H1 (cell line): ENCODE measurements around the gene KRTAP10-2. TPM values are rescaled to one million over a fixed set of nuclear protein-coding genes. Genes with fewer than 3 reads are reported as not detected.

ENCODE experiments used
- CTCF ChIA-PET: fragments of 300-600 bp; sonication (Branson Sonifier 250); formaldehyde crosslinking; loops from one replicate; lab custom pipeline; 2021; ENCODE audit not compliant: partially characterized antibody; lab: Charles Lee
- POLR2A ChIA-PET: fragments of 300-600 bp; sonication (Branson Sonifier 250); formaldehyde crosslinking; loops from one replicate; lab custom pipeline; 2021; ENCODE audit warnings: inconsistent platforms; ENCODE audit not compliant: partially characterized antibody; lab: Charles Lee
- DNase-seq, 2 experiments: peaks; one replicate each; pipeline versions ENCODE4 v3.0.0 to v3.0.0-alpha.2; 2010 to 2022; ENCODE audit warnings: low spot score in 2 of 2, low read depth in 1 of 2, mixed read lengths in 1 of 2
- FAIRE-seq: peaks from 2 replicates; lab custom pipeline; 2011; peaks lifted over from hg19 to GRCh38; lab: Jason Lieb, UNC
- H2AFZ ChIP-seq: 2 replicates; pipeline ENCODE4 v1.8.1; 2012; ENCODE audit warnings: low read length, inconsistent platforms
- H2AK5ac ChIP-seq: 2 replicates; pipeline ENCODE4 v1.6.1; 2013; ENCODE audit warnings: low read depth, low read length
- H2BK120ac ChIP-seq: replicated peaks from 2 replicates; pipeline ENCODE3; 2013; ENCODE audit warnings: low read depth, low read length, inconsistent platforms
- H2BK12ac ChIP-seq: 2 replicates; pipeline ENCODE4 v1.6.1; 2013; ENCODE audit warnings: low read depth, low read length
- H2BK15ac ChIP-seq: 2 replicates; pipeline ENCODE4 v1.6.1; 2013; ENCODE audit warnings: low read length
- H2BK20ac ChIP-seq: 2 replicates; pipeline ENCODE4 v1.6.1; 2013; ENCODE audit warnings: low read length
- H2BK5ac ChIP-seq: 2 replicates; pipeline ENCODE4 v1.6.1; 2013; ENCODE audit warnings: low read depth, low read length
- H3K14ac ChIP-seq: 2 replicates; pipeline ENCODE4 v1.6.1; 2013; ENCODE audit warnings: inconsistent platforms; ENCODE audit not compliant: insufficient read length
- H3K18ac ChIP-seq: 2 replicates; pipeline ENCODE4 v1.6.1; 2013; ENCODE audit warnings: low read length; ENCODE audit errors: extremely low read depth
- H3K23ac ChIP-seq: 2 replicates; pipeline ENCODE4 v1.6.1; 2013; ENCODE audit warnings: inconsistent platforms; ENCODE audit not compliant: insufficient read length
- H3K23me2 ChIP-seq: 2 replicates; pipeline ENCODE4 v1.6.1; 2013; ENCODE audit warnings: low read depth, low read length
- H3K27ac ChIP-seq: 2 replicates; pipeline ENCODE4 v1.6.1; 2011; ENCODE audit warnings: low read depth, low read length, inconsistent platforms
- H3K27me3 ChIP-seq, 4 experiments: replicated peaks in 1 of 4; 1 replicate in 1 of 4; 2 replicates in 3 of 4; pipeline versions ENCODE4 v1.6.1 to v1.8.1; 2011 to 2013; ENCODE audit warnings: low read length in 3 of 4, mild to moderate bottlenecking in 3 of 4, inconsistent platforms in 2 of 4, mixed read lengths in 2 of 4, moderate library complexity in 1 of 4; ENCODE audit not compliant: control insufficient read depth in 3 of 4, insufficient read depth in 3 of 4; ENCODE audit errors: extremely low read depth in 1 of 4
- H3K36me3 ChIP-seq, 4 experiments: 2 replicates each; pipeline versions ENCODE4 v1.6.1 to v1.8.1; 2011 to 2013; ENCODE audit warnings: mild to moderate bottlenecking in 4 of 4, low read length in 3 of 4, moderate library complexity in 2 of 4, control low read depth in 1 of 4, inconsistent platforms in 1 of 4; ENCODE audit not compliant: insufficient read depth in 4 of 4, control insufficient read depth in 2 of 4
- H3K4ac ChIP-seq: replicated peaks from 2 replicates; pipeline ENCODE3; 2013; ENCODE audit warnings: low read length, low read depth, mixed read lengths, inconsistent platforms; ENCODE audit not compliant: insufficient read length
- H3K4me1 ChIP-seq, 4 experiments: replicated peaks in 1 of 4; 1 replicate in 1 of 4; 2 replicates in 3 of 4; pipeline versions ENCODE4 v1.6.1 to v1.8.1; 2011 to 2013; ENCODE audit warnings: low read length in 3 of 4, inconsistent platforms in 2 of 4, mixed read lengths in 1 of 4; ENCODE audit not compliant: insufficient read depth in 4 of 4, control insufficient read depth in 3 of 4
- H3K4me2 ChIP-seq, 2 experiments: 2 replicates each; pipeline versions ENCODE4 v1.6.1 to v1.8.1; 2011 to 2013; ENCODE audit warnings: low read depth in 2 of 2, low read length in 2 of 2, control low read depth in 1 of 2, inconsistent platforms in 1 of 2, mild to moderate bottlenecking in 1 of 2; ENCODE audit not compliant: insufficient read depth in 1 of 2
- H3K4me3 ChIP-seq, 4 experiments: fragments of 200-600, 300-600 bp in 1 of 4; sonication (generic), shearing (Covaris generic), sonication (Bioruptor Twin) in 1 of 4; 2 replicates each; pipeline versions ENCODE4 v1.5.1 to v1.8.1; 2011 to 2016; ENCODE audit warnings: low read length in 4 of 4, low read depth in 3 of 4, control low read depth in 2 of 4, inconsistent platforms in 2 of 4, mild to moderate bottlenecking in 2 of 4, mixed read lengths in 1 of 4, moderate library complexity in 1 of 4; ENCODE audit not compliant: insufficient read depth in 2 of 4; ENCODE audit errors: extremely low read depth in 1 of 4
- H3K56ac ChIP-seq: replicated peaks from 2 replicates; pipeline ENCODE3; 2013; ENCODE audit warnings: low read depth, mild to moderate bottlenecking, mixed read lengths, low read length, inconsistent platforms; ENCODE audit not compliant: insufficient read length
- H3K79me1 ChIP-seq: 2 replicates; pipeline ENCODE4 v1.6.1; 2013; ENCODE audit warnings: low read depth, low read length, control low read depth
- H3K79me2 ChIP-seq, 2 experiments: 2 replicates each; pipeline versions ENCODE4 v1.6.1 to v1.8.1; 2012 to 2013; ENCODE audit warnings: low read length in 2 of 2, mild to moderate bottlenecking in 2 of 2, inconsistent platforms in 1 of 2; ENCODE audit not compliant: insufficient read depth in 2 of 2, control insufficient read depth in 1 of 2
- H3K9ac ChIP-seq, 4 experiments: replicated peaks in 1 of 4; 1 replicate in 1 of 4; 2 replicates in 3 of 4; pipeline versions ENCODE4 v1.6.1 to v1.8.1; 2011 to 2013; ENCODE audit warnings: low read depth in 3 of 4, low read length in 3 of 4, control low read depth in 2 of 4, mild to moderate bottlenecking in 2 of 4, moderate library complexity in 2 of 4, inconsistent platforms in 1 of 4; ENCODE audit errors: extremely low read depth in 1 of 4
- H3K9me3 ChIP-seq, 2 experiments: 2 replicates each; pipeline versions ENCODE4 v1.6.1 to v1.8.1; 2012 to 2013; ENCODE audit warnings: mild to moderate bottlenecking in 2 of 2, moderate library complexity in 2 of 2, control low read depth in 1 of 2, inconsistent platforms in 1 of 2, low read depth in 1 of 2, low read length in 1 of 2, mixed read lengths in 1 of 2; ENCODE audit not compliant: insufficient read depth in 2 of 2
- H4K20me1 ChIP-seq, 2 experiments: replicated peaks in 1 of 2; 2 replicates each; pipeline versions ENCODE3 to v1.8.1; 2011 to 2013; ENCODE audit warnings: inconsistent platforms in 2 of 2, low read length in 2 of 2, mild to moderate bottlenecking in 1 of 2; ENCODE audit not compliant: insufficient read depth in 2 of 2, control insufficient read depth in 1 of 2
- H4K5ac ChIP-seq: 2 replicates; pipeline ENCODE4 v1.6.1; 2013; ENCODE audit warnings: low read length, low read depth, mixed read lengths, inconsistent platforms; ENCODE audit not compliant: insufficient read length
- H4K8ac ChIP-seq: 2 replicates; pipeline ENCODE4 v1.8.0; 2013; ENCODE audit warnings: mild to moderate bottlenecking, moderate library complexity, low read length, inconsistent platforms; ENCODE audit not compliant: insufficient read depth; ENCODE audit errors: extremely low read depth
- H4K91ac ChIP-seq: replicated peaks from 2 replicates; pipeline ENCODE3; 2013; ENCODE audit warnings: low read length, mixed read lengths, inconsistent platforms; ENCODE audit not compliant: insufficient read length
- KDM4A ChIP-seq: IDR thresholded peaks from one replicate; pipeline ENCODE4 v1.7.1; 2012; ENCODE audit warnings: low read depth, mild to moderate bottlenecking, moderate library complexity, low read length, inconsistent platforms; ENCODE audit not compliant: severe bottlenecking
- POU5F1 ChIP-seq: IDR thresholded peaks from 2 replicates; pipeline ENCODE4 v1.6.1; 2011; ENCODE audit warnings: low read depth, mild to moderate bottlenecking, low read length, moderate library complexity
- RAD21 ChIP-seq, 2 experiments: IDR thresholded peaks in 1 of 2; conservative IDR thresholded peaks in 1 of 2; 2 replicates each; pipeline ENCODE4 v1.6.1; 2011; ENCODE audit warnings: low read depth in 2 of 2, low read length in 2 of 2, improper control_type of control experiment in 1 of 2, inconsistent platforms in 1 of 2, mild to moderate bottlenecking in 1 of 2, moderate library complexity in 1 of 2
- RNF2 ChIP-seq: fragments of 200-900, 300-1000 bp; sonication (generic); IDR thresholded peaks from 2 replicates; pipeline ENCODE4 v1.7.1; 2016; ENCODE audit warnings: borderline replicate concordance, low read depth, mild to moderate bottlenecking, antibody characterized with exemption, low read length; ENCODE audit not compliant: poor library complexity, severe bottlenecking; ENCODE audit errors: missing control alignments
- ZNF274 ChIP-seq: IDR thresholded peaks from 2 replicates; pipeline ENCODE4 v1.7.0; 2012; ENCODE audit warnings: low read length, borderline replicate concordance; ENCODE audit errors: extremely low read depth
- WGBS, 2 experiments: shearing (Covaris generic) in 1 of 2; methylation state at CpG; one replicate each; pipeline versions ENCODE4 v1.1.6 to v1.1.7; 2013 to 2015; ENCODE audit warnings: low lambda C conversion rate in 2 of 2, mixed read lengths in 2 of 2, inconsistent platforms in 1 of 2, low coverage in 1 of 2, missing lambda C conversion rate in 1 of 2; ENCODE audit not compliant: insufficient replicate concordance in 2 of 2, insufficient coverage in 1 of 2, insufficient read length in 1 of 2; ENCODE audit errors: extremely low coverage in 1 of 2, missing lambda C conversion rate in 1 of 2; 5-methylcytosine and 5-hydroxymethylcytosine counted together
- polyA plus RNA-seq, 7 experiments: library from polyadenylated mRNA; depleted of rRNA in 3 of 7; stranded (reverse) in 5 of 7; unstranded in 2 of 7; fragments of >200 nt in 5 of 7; fragments of 200-250 nt in 2 of 7; gene quantifications; 1 replicate in 5 of 7; 2 replicates in 1 of 7; 4 replicates in 1 of 7; pipeline versions ENCODE4 v1.2.1 to v1.2.3, GENCODE V29; 2011 to 2013; ENCODE audit warnings: missing spikeins in 2 of 7, mixed read lengths in 2 of 7
- total RNA-seq: library from RNA; stranded (reverse); fragmentation: NEBNext Ultra II Directional; extraction: Animal tissue kit (Norgen Biotek cat#: 25700); gene quantifications from 2 replicates; pipeline ENCODE4 v1.2.1, GENCODE V29; 2021

The KRTAP10-2 gene
- total and polyA plus RNA-seq, 2 of the 8 experiments (the other 6 are each of a cell fraction or from before 2014, with no cell fraction given), result 0.11 TPM; not detected in 1

GRCh38 chr21:44552136-44552535 lies 831 bp upstream of the KRTAP10-2 start:
- H3K23ac ChIP-seq, result no peak overlapping the region
- no peaks in the 10 kb centered on the region for H3K9me3 ChIP-seq
- no peaks in the 10 kb centered on the region for H3K23me2 ChIP-seq
- FAIRE-seq (no peak), DNase-seq (peak in 1 of 2 experiments; percentile 42)
- H3K9ac ChIP-seq, result no peak overlapping the region
- no peaks in the 10 kb centered on the region for H3K79me2 ChIP-seq
- H3K27me3 ChIP-seq, result no peaks in the 10 kb centered on the region
- peak overlapping the region; percentile 72 for H2BK120ac ChIP-seq
- H4K91ac ChIP-seq, result peak overlapping the region; percentile 93
- POLR2A ChIA-PET, result interaction anchor here (1.1 to 1.7 kb wide), 3 partner anchors 11 to 50 kb away, joined by 3 to 5 read pairs (median 3); no protein-coding TSS in a partner anchor
- peak overlapping the region; percentile 83 for H3K18ac ChIP-seq
- no peaks in the 10 kb centered on the region for H4K20me1 ChIP-seq
- no peak overlapping the region for H4K5ac ChIP-seq
- WGBS, 2 experiments, result 85% methylated on average over 6 of the region's 6 CpGs; no CpG with 5 or more reads in 1 of the 2 experiments
- no peaks in the 10 kb centered on the region for H3K79me1 ChIP-seq
- TF ChIP-seq POU5F1 (no peak), KDM4A (no peak), RAD21 (IDR thresholded peaks at IDR 0.05 in 1 of 2, conservative IDR thresholded peaks at IDR 0.05 in 1 of 2; ENCODE audit: low read depth in 2 of 2, low read length in 2 of 2) (no peak), ZNF274 (no peak), RNF2 (no peak)
- TF ChIP-seq, all 59 proteins: peak for 0
- Histone ChIP-seq H3K36me3 (no peaks in the 10 kb centered on the region), H2BK20ac (peak overlapping the region; percentile 98; the same call in 1 of the 2 replicates), H3K4me3 (no peak overlapping the region), H3K14ac (no peak overlapping the region), H2BK12ac (peak overlapping the region; percentile 95; the same call in 1 of the 2 replicates), H3K4me1 (peaks cover 9 to 35% (median 17%) of the 10 kb centered on the region in 4 experiments), H2BK15ac (no peak overlapping the region), H3K4me2 (no peak overlapping the region), H2AK5ac (peak overlapping the region; percentile 9; the same call in 1 of the 2 replicates), H3K4ac (peak overlapping the region; percentile 71), H3K56ac (no peak overlapping the region), H3K27ac (no peak overlapping the region), H4K8ac (no peak overlapping the region), H2BK5ac (peak overlapping the region; percentile 66; the same call in 1 of the 2 replicates), H2AFZ (no peak overlapping the region)
- CTCF ChIA-PET, result interaction anchor here (0.8 to 1.4 kb wide), 2 partner anchors 19 to 234 kb away, joined by 3 read pairs; no protein-coding TSS in a partner anchor
